Lower leg skin (tissue), 4 donors: Measurements from ENCODE around the gene DEFB127. TPM values are rescaled to one million over a fixed set of nuclear protein-coding genes. Genes with fewer than 3 reads are reported as not detected.

Experiments used
- DNase-seq, 2 donors: peaks; one replicate each; pipeline ENCODE4 v3.0.0-alpha.2; 2019; ENCODE audit warnings: low spot score in 2 of 2
- H3K4me3 ChIP-seq: fragments of 200-600 bp; sonication (generic); 2 replicates; pipeline ENCODE4 v1.5.1; 2017; ENCODE audit warnings: mild to moderate bottlenecking, low read depth; ENCODE audit not compliant: poor library complexity, severe bottlenecking
- POLR2A ChIP-seq, 2 donors: fragments of 450-650 bp; IDR thresholded peaks; one replicate each; pipeline ENCODE4 v1.6.1; 2016 to 2017; ENCODE audit warnings: antibody characterized with exemption in 2 of 2, mild to moderate bottlenecking in 1 of 2, moderate library complexity in 1 of 2
- WGBS, 2 donors: methylation state at CpG; one replicate each; pipeline ENCODE4 v1.1.5; 2018; 5-methylcytosine and 5-hydroxymethylcytosine counted together
- intact Hi-C: fragments of 100-400 bp; cut with DNase I; formaldehyde crosslinking; loops from one replicate; pipeline ENCODE4 v1.15.0; 2023; ENCODE audit warnings: low total_unique reads
- total RNA-seq, 4 donors: library from RNA; depleted of rRNA; stranded (reverse); fragments of >200 nt; gene quantifications; one replicate each; pipeline ENCODE4 v1.1.0, GENCODE V29; 2016
- TF ChIP-seq, protein P1 (sequence below), 3 donors: fragments of 450-650 bp; IDR thresholded peaks; one replicate each; pipeline ENCODE4 v1.5.1; 2016; ENCODE audit warnings: antibody characterized with exemption in 3 of 3, mild to moderate bottlenecking in 3 of 3, moderate library complexity in 2 of 3

DEFB127 gene
- total RNA-seq, 4 donors from 2014 or later, result not detected

DNA sequence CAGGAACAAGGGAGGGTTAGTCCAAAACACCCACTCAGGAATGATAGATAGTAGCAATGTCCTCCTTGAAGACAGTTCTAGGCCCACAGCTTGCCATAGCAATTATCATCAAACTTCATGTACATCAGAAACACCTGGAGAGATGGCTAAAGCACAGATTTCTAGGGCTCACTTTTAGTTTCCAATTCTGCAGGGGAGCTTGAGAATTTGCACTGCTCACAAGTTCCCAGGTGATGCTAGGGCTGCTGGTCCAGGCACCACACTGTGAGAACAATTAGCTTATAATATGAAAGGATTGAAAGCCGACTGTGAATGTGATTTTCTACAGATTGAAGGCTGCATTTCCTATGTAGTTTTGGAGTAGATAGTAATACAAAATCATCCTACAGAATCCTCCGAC, 11.4 kb upstream of the DEFB127 start:
- WGBS, 2 donors, result 66 to 67% methylated on average over 2 of the region's 2 CpGs
- intact Hi-C loops, result no loop called here
- DNase-seq, result no peak

DNA sequence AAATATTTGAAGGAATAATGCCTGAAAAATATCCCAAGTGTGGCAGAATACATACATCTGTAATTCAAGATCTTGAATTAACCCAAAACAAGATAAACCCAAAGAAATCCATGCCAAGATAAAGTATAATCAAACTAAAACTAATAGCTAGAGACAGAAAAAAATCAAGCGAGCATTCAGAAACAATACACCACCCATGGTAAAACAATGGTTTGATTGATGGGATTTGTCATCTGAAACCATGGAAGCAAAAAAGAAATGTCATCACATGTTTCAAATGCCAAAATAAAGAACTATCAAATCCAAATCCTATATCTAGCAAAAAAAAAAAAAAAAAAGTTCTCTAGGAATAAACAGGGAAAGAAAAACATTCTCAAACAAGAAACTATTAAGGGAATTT, 5.1 kb upstream of the DEFB127 start:
- DNase-seq, result no peak
- H3K4me3 ChIP-seq, result no peak overlapping the region
- intact Hi-C loops, result no loop called here
- 62 to 79% methylated on average over 1 of the region's 1 CpG for WGBS, 2 donors
- TF ChIP-seq, protein P1, sequence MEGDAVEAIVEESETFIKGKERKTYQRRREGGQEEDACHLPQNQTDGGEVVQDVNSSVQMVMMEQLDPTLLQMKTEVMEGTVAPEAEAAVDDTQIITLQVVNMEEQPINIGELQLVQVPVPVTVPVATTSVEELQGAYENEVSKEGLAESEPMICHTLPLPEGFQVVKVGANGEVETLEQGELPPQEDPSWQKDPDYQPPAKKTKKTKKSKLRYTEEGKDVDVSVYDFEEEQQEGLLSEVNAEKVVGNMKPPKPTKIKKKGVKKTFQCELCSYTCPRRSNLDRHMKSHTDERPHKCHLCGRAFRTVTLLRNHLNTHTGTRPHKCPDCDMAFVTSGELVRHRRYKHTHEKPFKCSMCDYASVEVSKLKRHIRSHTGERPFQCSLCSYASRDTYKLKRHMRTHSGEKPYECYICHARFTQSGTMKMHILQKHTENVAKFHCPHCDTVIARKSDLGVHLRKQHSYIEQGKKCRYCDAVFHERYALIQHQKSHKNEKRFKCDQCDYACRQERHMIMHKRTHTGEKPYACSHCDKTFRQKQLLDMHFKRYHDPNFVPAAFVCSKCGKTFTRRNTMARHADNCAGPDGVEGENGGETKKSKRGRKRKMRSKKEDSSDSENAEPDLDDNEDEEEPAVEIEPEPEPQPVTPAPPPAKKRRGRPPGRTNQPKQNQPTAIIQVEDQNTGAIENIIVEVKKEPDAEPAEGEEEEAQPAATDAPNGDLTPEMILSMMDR (IDR thresholded peaks at IDR 0.05), result no peak

More for the DNA sequence above, 11.4 kb upstream of the DEFB127 start:
- TF ChIP-seq, protein P1 (IDR thresholded peaks at IDR 0.05), result no peak
- TF ChIP-seq POLR2A (IDR thresholded peaks at IDR 0.05), result no peak
- no peak overlapping the region for H3K4me3 ChIP-seq

DNA sequence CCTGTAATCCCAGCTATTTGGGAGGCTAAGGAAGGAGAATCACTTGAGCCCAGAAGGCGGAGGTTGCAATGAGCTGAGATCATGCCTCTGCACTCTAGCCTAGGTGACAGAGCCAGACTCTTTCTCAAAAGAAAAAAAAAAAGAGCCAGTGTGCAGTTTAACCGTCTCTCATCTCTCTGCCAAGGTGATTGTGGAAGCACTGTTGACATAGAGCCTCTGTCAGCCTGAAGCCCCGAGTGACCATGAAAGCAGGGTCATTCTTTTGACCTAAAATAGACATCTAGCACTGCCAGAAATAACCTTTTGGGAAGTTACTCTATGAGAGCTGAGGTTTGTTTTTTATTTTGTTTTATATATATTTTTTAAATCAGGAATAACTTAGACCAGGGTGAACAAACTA, 7.4 kb downstream of the DEFB127 start:
- no peak for TF ChIP-seq POLR2A (IDR thresholded peaks at IDR 0.05)
- TF ChIP-seq, protein P1 (IDR thresholded peaks at IDR 0.05), result no peak
- WGBS, 2 donors, result 65% methylated on average over 3 of the region's 3 CpGs
- intact Hi-C loops, result no loop called here
- no peak overlapping the region for H3K4me3 ChIP-seq
- no peak for DNase-seq

DNA sequence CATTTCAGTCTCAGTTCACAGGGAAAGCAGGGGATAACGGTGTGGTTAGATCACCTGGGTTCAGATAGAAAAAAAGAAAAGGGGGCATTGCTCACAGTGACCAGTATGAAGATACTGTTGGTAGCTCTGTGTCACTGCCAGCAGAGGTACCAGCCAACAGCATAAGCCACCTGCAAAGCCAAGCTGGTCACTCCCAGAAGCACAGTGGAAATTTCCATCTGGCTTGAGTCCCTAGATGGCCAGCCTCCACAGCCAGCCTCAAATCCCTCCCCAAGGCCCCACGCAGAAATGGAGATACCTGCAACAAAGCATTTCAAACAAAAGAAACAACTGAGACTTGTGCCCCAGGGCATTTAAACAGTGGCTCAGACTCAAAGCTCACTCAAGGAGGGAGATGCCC, 11.6 kb downstream of the DEFB127 start:
- 58 to 69% methylated on average over 2 of the region's 2 CpGs for WGBS, 2 donors
- TF ChIP-seq, protein P1 (IDR thresholded peaks at IDR 0.05), result no peak
- TF ChIP-seq POLR2A (IDR thresholded peaks at IDR 0.05), result no peak
- H3K4me3 ChIP-seq, result no peak overlapping the region
- intact Hi-C loops, result no loop called here
- DNase-seq, result no peak

DNA sequence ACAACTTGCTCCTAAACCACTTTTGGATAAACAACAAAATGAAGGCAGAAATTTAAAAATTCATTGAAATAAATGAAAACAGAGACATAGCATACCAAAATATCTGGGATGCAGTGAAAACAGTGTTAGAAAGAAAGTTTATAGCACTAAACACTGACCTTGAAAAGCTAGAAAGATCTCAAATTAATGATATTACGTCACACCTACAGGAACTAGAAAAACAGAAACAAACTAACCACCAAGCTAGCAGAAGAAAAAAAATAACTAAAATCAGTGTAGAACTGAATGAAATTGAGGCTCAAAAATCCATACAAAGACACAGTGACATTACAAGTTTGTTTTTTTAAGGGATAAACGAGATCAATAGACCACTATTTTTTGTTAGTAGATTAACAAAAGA, 27.0 kb downstream of the DEFB127 start:
- H3K4me3 ChIP-seq, result no peak overlapping the region
- no peak for TF ChIP-seq POLR2A (IDR thresholded peaks at IDR 0.05)
- TF ChIP-seq, protein P1 (IDR thresholded peaks at IDR 0.05), result no peak
- WGBS, 2 donors, result 58 to 70% methylated on average over 2 of the region's 2 CpGs
- DNase-seq, result no peak
- intact Hi-C loops, result no loop called here

DNA sequence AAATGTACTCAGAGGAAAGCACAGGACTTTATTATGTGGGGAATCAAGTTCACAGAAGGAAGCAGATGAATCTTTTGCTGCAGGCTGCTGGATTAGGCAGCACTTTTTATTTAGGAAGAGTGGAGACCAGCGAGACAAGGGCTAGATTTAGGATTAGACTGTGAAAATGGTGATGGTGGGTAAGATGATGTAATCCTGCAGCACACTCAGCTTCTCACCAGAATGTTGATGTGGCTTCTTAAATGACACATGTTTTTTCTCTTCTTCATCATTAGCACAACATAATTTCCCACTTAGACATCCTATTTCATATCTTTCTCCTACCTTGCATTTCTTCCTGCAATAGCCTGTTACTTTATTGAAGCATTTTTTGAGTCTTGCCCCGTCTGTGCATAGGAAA, 30.5 kb downstream of the DEFB127 start:
- no peak for DNase-seq
- intact Hi-C loops, result no loop called here
- TF ChIP-seq, protein P1 (IDR thresholded peaks at IDR 0.05), result no peak
- TF ChIP-seq POLR2A (IDR thresholded peaks at IDR 0.05), result no peak
- WGBS, 2 donors, result 56 to 63% methylated on average over 2 of the region's 2 CpGs
- no peak overlapping the region for H3K4me3 ChIP-seq
